Activated B cell treated with CpG ODN at 0.5 μM for 24 hours (primary cell): ENCODE results near the gene WNT2B. TPM values are rescaled to one million over a fixed set of nuclear protein-coding genes. Genes with fewer than 3 reads are reported as not detected.

Experiments
- ATAC-seq: fragments of 200-7000 bp; cut with Tn5 transposase; one replicate; pipeline ENCODE4 v1.10.0; 2021; ENCODE audit warnings: low read depth, mild to moderate bottlenecking, moderate library complexity
- CTCF ChIA-PET: fragments of 350-600 bp; sonication (Branson Sonifier 250); formaldehyde crosslinking; loops from one replicate; lab custom pipeline; 2021; ENCODE audit warnings: antibody characterized with exemption; lab: Charles Lee
- POLR2A ChIA-PET: fragments of 350-600 bp; sonication (Branson Sonifier 250); formaldehyde crosslinking; loops from one replicate; lab custom pipeline; 2021; ENCODE audit warnings: antibody characterized with exemption; lab: Charles Lee
- DNase-seq: peaks from one replicate; pipeline ENCODE4 v3.0.0; 2022
- H3K27ac Mint-ChIP-seq: one replicate; pipeline ENCODE4 v1.8.0; 2020; ENCODE audit warnings: mixed read lengths
- H3K27me3 Mint-ChIP-seq: one replicate; pipeline ENCODE4 v1.8.0; 2021; ENCODE audit warnings: mixed read lengths
- H3K36me3 Mint-ChIP-seq: one replicate; pipeline ENCODE4 v1.8.0; 2021; ENCODE audit warnings: low read depth, mixed read lengths
- H3K4me1 Mint-ChIP-seq: one replicate; pipeline ENCODE4 v1.8.0; 2021; ENCODE audit warnings: mixed read lengths
- H3K4me3 Mint-ChIP-seq: one replicate; pipeline ENCODE4 v1.8.0; 2020; ENCODE audit warnings: mild to moderate bottlenecking, mixed read lengths
- H3K9me3 Mint-ChIP-seq: one replicate; pipeline ENCODE4 v1.8.0; 2020; ENCODE audit warnings: mixed read lengths
- CTCF ChIP-seq: fragments of 200-600 bp; IDR thresholded peaks from one replicate; pipeline ENCODE4 v1.8.0; 2022; ENCODE audit warnings: antibody characterized with exemption, mild to moderate bottlenecking
- intact Hi-C: fragments of 100-400 bp; cut with micrococcal nuclease; formaldehyde crosslinking; loops from one replicate; pipeline ENCODE4 v1.15.1; 2024
- total RNA-seq: library from RNA; stranded (reverse); gene quantifications from 2 replicates; pipeline ENCODE4 v1.2.3, GENCODE V29; 2022

The WNT2B gene
- total RNA-seq, 1 donor from 2014 or later = 1.4 TPM

- no peaks in the 10 kb centered on the region for H3K9me3 Mint-ChIP-seq
- no peaks in the 10 kb centered on the region for H3K4me1 Mint-ChIP-seq
- POLR2A ChIA-PET = no interaction called here
- no peaks in the 10 kb centered on the region for H3K36me3 Mint-ChIP-seq
- DNase-seq (no peak), ATAC-seq (no peak)
- no peak overlapping the region for H3K4me3 Mint-ChIP-seq
- H3K27me3 Mint-ChIP-seq = peaks cover 26% of the 10 kb centered on the region
- intact Hi-C loops = no loop called here
- H3K27ac Mint-ChIP-seq = no peak overlapping the region
- CTCF ChIA-PET = interaction anchor here (1.2 kb wide), 1 partner anchor 215 kb away, joined by 3 read pairs; no protein-coding TSS in a partner anchor
- no peak for TF ChIP-seq CTCF
Observed at GRCh38 chr1:112493351-112493750, 15.4 kb upstream of the WNT2B start.

DNA sequence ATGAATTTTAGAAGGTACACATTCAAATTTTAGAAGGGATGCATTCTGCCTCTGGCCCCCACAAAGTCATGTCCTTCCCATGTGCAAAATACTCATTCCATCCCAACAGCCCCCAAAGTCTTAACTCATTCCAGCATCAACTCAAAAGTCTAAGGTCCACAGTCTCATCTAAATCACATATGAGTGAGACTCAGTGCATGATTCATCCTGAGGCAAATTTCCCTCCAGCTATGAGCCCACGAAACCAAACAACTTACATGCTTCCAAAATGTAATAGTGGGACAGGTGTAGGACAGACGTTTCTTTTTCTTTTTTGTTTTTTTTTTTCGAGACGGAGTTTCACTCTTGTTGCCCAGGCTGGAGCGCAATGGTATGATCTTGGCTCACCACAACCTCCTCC, 12.5 kb upstream of the WNT2B start:
- Mint-ChIP-seq H3K36me3 (no peaks in the 10 kb centered on the region), H3K4me3 (no peak overlapping the region), H3K27me3 (peaks cover 39% of the 10 kb centered on the region), H3K9me3 (no peaks in the 10 kb centered on the region), H3K27ac (no peak overlapping the region), H3K4me1 (no peaks in the 10 kb centered on the region)
- ChIA-PET POLR2A (no interaction called here), CTCF (no interaction called here)
- intact Hi-C loops = no loop called here
- no peak for ATAC-seq
- no peak for TF ChIP-seq CTCF
- DNase-seq = no peak

GRCh38 chr1:112501810-112502641, 6.7 kb upstream of the WNT2B start:
- Mint-ChIP-seq H3K27me3 (peaks cover 51% of the 10 kb centered on the region), H3K27ac (no peak overlapping the region), H3K36me3 (no peaks in the 10 kb centered on the region), H3K9me3 (no peaks in the 10 kb centered on the region), H3K4me3 (peak overlapping the region; percentile 70), H3K4me1 (peaks cover 34% of the 10 kb centered on the region)
- peak; percentile 69 for ATAC-seq
- intact Hi-C loops = loop anchor here (1.0 to 10.0 kb wide), 5 partner anchors 36 to 205 kb away; partner anchors contain the start of genes MOV10 and RHOC
- peak; percentile 51 for DNase-seq
- ChIA-PET CTCF (interaction anchor here (0.6 to 5.2 kb wide), 19 partner anchors 10 to 213 kb away, joined by 3 to 50 read pairs (median 5); partner anchors contain the start of genes CTTNBP2NL, PPM1J and RHOC), POLR2A (interaction anchor here (1.0 to 1.5 kb wide), 5 partner anchors 36 to 206 kb away, joined by 3 to 9 read pairs (median 3); no protein-coding TSS in a partner anchor)
- TF ChIP-seq CTCF = no peak

- Mint-ChIP-seq H3K27me3 (peaks cover 50% of the 10 kb centered on the region), H3K36me3 (no peaks in the 10 kb centered on the region), H3K9me3 (no peaks in the 10 kb centered on the region), H3K4me1 (peaks cover 42% of the 10 kb centered on the region), H3K27ac (no peak overlapping the region), H3K4me3 (peak overlapping the region; percentile 38)
- DNase-seq (no peak), ATAC-seq (no peak)
- ChIA-PET CTCF (interaction anchor here (1.5 to 5.2 kb wide), 7 partner anchors 9 to 207 kb away, joined by 4 to 50 read pairs (median 8); partner anchors contain the start of genes CTTNBP2NL and RHOC), POLR2A (interaction anchor here (1.0 to 1.5 kb wide), 3 partner anchors 36 to 205 kb away, joined by 3 to 9 read pairs (median 3); no protein-coding TSS in a partner anchor)
- no peak for TF ChIP-seq CTCF
- intact Hi-C loops = loop anchor here (1.0 to 10.0 kb wide), 3 partner anchors 37 to 204 kb away; partner anchors contain the start of genes MOV10 and RHOC
Observed at GRCh38 chr1:112502826-112503225, 5.9 kb upstream of the WNT2B start.
